SH-SY5Y (cell line): ENCODE data around the gene RASGEF1C.

Experiments used
- GATA2 ChIP-seq: IDR thresholded peaks from 2 replicates; pipeline ENCODE4 v1.6.1; 2011; ENCODE audit warnings: mild to moderate bottlenecking, low read depth, low read length
- GATA3 ChIP-seq: IDR thresholded peaks from 2 replicates; pipeline ENCODE4 v1.6.1; 2011; ENCODE audit warnings: low read depth, mild to moderate bottlenecking, low read length, moderate library complexity

DNA sequence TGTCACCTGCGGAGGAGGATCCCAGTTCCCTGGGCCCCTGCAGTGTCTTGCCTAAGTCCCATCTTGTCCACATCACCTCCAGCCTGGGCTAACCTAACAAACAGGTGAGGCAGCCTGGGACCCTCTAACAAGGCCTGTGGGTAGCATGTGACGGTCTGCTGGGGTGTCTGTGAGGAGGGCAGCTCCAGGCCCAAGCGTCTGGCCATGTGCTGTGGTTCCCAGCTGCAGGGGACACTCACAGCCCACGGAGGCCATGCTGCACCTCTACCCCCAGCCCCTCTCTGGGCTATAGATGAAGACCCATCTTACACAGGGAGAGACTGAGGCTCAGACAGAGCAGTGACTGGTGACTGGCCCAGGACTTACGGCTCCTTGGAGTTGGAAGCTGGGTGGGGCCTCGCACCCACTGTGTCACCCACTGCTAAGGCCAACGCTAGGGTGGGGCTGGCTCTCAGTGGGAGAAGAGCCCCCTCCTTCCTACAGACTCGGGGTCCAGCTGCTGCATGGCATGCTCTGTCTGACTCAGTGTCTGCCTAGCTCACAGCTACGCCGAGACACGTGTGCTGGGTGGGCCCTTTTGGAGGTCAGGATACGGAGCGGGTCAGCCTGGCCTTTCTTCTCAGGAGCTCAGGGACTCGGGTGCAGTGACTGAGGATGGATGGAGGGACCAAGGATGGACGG is 96.7 kb downstream of the RASGEF1C start:
- TF ChIP-seq GATA2 (no peak), GATA3 (no peak)
